Choroid plexus epithelial cell (primary cell): ENCODE data around the gene UGT1A7.

Experiments used
- DNase-seq: peaks from one replicate; pipeline ENCODE4 v3.0.0-alpha.2; 2010; ENCODE audit warnings: low read depth
- H3K4me3 ChIP-seq: 2 replicates; pipeline ENCODE4 v1.5.1; 2011; ENCODE audit warnings: low read depth, mild to moderate bottlenecking, control low read depth, low read length, moderate library complexity
- CTCF ChIP-seq: conservative IDR thresholded peaks from 2 replicates; pipeline ENCODE4 v1.5.1; 2011; ENCODE audit warnings: low read depth, mild to moderate bottlenecking, control low read depth, inconsistent platforms, low read length, moderate library complexity

Gene UGT1A7

GRCh38 chr2:233821709-233822100, 140.0 kb downstream of the UGT1A7 start:
- no peak overlapping the region for H3K4me3 ChIP-seq
- no peak for DNase-seq
- no peak for TF ChIP-seq CTCF

GRCh38 chr2:233822101-233822771, 140.5 kb downstream of the UGT1A7 start:
- H3K4me3 ChIP-seq, result no peak overlapping the region
- TF ChIP-seq CTCF, result no peak
- DNase-seq, result no peak
